H1 (cell line): ENCODE data around the gene TTC24. TPM values are rescaled to one million over a fixed set of nuclear protein-coding genes. Genes with fewer than 3 reads are reported as not detected.

ENCODE experiments used
- CTCF ChIA-PET: fragments of 300-600 bp; sonication (Branson Sonifier 250); formaldehyde crosslinking; loops from one replicate; lab custom pipeline; 2021; ENCODE audit not compliant: partially characterized antibody; lab: Charles Lee
- POLR2A ChIA-PET: fragments of 300-600 bp; sonication (Branson Sonifier 250); formaldehyde crosslinking; loops from one replicate; lab custom pipeline; 2021; ENCODE audit warnings: inconsistent platforms; ENCODE audit not compliant: partially characterized antibody; lab: Charles Lee
- DNase-seq, 2 experiments: peaks; one replicate each; pipeline versions ENCODE4 v3.0.0 to v3.0.0-alpha.2; 2010 to 2022; ENCODE audit warnings: low spot score in 2 of 2, low read depth in 1 of 2, mixed read lengths in 1 of 2
- FAIRE-seq: peaks from 2 replicates; lab custom pipeline; 2011; peaks lifted over from hg19 to GRCh38; lab: Jason Lieb, UNC
- H2AFZ ChIP-seq: 2 replicates; pipeline ENCODE4 v1.8.1; 2012; ENCODE audit warnings: low read length, inconsistent platforms
- H2AK5ac ChIP-seq: 2 replicates; pipeline ENCODE4 v1.6.1; 2013; ENCODE audit warnings: low read depth, low read length
- H2BK120ac ChIP-seq: replicated peaks from 2 replicates; pipeline ENCODE3; 2013; ENCODE audit warnings: low read depth, low read length, inconsistent platforms
- H2BK12ac ChIP-seq: 2 replicates; pipeline ENCODE4 v1.6.1; 2013; ENCODE audit warnings: low read depth, low read length
- H2BK15ac ChIP-seq: 2 replicates; pipeline ENCODE4 v1.6.1; 2013; ENCODE audit warnings: low read length
- H2BK20ac ChIP-seq: 2 replicates; pipeline ENCODE4 v1.6.1; 2013; ENCODE audit warnings: low read length
- H2BK5ac ChIP-seq: 2 replicates; pipeline ENCODE4 v1.6.1; 2013; ENCODE audit warnings: low read depth, low read length
- H3K14ac ChIP-seq: 2 replicates; pipeline ENCODE4 v1.6.1; 2013; ENCODE audit warnings: inconsistent platforms; ENCODE audit not compliant: insufficient read length
- H3K18ac ChIP-seq: 2 replicates; pipeline ENCODE4 v1.6.1; 2013; ENCODE audit warnings: low read length; ENCODE audit errors: extremely low read depth
- H3K23ac ChIP-seq: 2 replicates; pipeline ENCODE4 v1.6.1; 2013; ENCODE audit warnings: inconsistent platforms; ENCODE audit not compliant: insufficient read length
- H3K23me2 ChIP-seq: 2 replicates; pipeline ENCODE4 v1.6.1; 2013; ENCODE audit warnings: low read depth, low read length
- H3K27ac ChIP-seq: 2 replicates; pipeline ENCODE4 v1.6.1; 2011; ENCODE audit warnings: low read depth, low read length, inconsistent platforms
- H3K27me3 ChIP-seq, 4 experiments: replicated peaks in 1 of 4; 1 replicate in 1 of 4; 2 replicates in 3 of 4; pipeline versions ENCODE4 v1.6.1 to v1.8.1; 2011 to 2013; ENCODE audit warnings: low read length in 3 of 4, mild to moderate bottlenecking in 3 of 4, inconsistent platforms in 2 of 4, mixed read lengths in 2 of 4, moderate library complexity in 1 of 4; ENCODE audit not compliant: control insufficient read depth in 3 of 4, insufficient read depth in 3 of 4; ENCODE audit errors: extremely low read depth in 1 of 4
- H3K36me3 ChIP-seq, 4 experiments: 2 replicates each; pipeline versions ENCODE4 v1.6.1 to v1.8.1; 2011 to 2013; ENCODE audit warnings: mild to moderate bottlenecking in 4 of 4, low read length in 3 of 4, moderate library complexity in 2 of 4, control low read depth in 1 of 4, inconsistent platforms in 1 of 4; ENCODE audit not compliant: insufficient read depth in 4 of 4, control insufficient read depth in 2 of 4
- H3K4ac ChIP-seq: replicated peaks from 2 replicates; pipeline ENCODE3; 2013; ENCODE audit warnings: low read length, low read depth, mixed read lengths, inconsistent platforms; ENCODE audit not compliant: insufficient read length
- H3K4me1 ChIP-seq, 4 experiments: replicated peaks in 1 of 4; 1 replicate in 1 of 4; 2 replicates in 3 of 4; pipeline versions ENCODE4 v1.6.1 to v1.8.1; 2011 to 2013; ENCODE audit warnings: low read length in 3 of 4, inconsistent platforms in 2 of 4, mixed read lengths in 1 of 4; ENCODE audit not compliant: insufficient read depth in 4 of 4, control insufficient read depth in 3 of 4
- H3K4me2 ChIP-seq, 2 experiments: 2 replicates each; pipeline versions ENCODE4 v1.6.1 to v1.8.1; 2011 to 2013; ENCODE audit warnings: low read depth in 2 of 2, low read length in 2 of 2, control low read depth in 1 of 2, inconsistent platforms in 1 of 2, mild to moderate bottlenecking in 1 of 2; ENCODE audit not compliant: insufficient read depth in 1 of 2
- H3K4me3 ChIP-seq, 4 experiments: fragments of 200-600, 300-600 bp in 1 of 4; sonication (generic), shearing (Covaris generic), sonication (Bioruptor Twin) in 1 of 4; 2 replicates each; pipeline versions ENCODE4 v1.5.1 to v1.8.1; 2011 to 2016; ENCODE audit warnings: low read length in 4 of 4, low read depth in 3 of 4, control low read depth in 2 of 4, inconsistent platforms in 2 of 4, mild to moderate bottlenecking in 2 of 4, mixed read lengths in 1 of 4, moderate library complexity in 1 of 4; ENCODE audit not compliant: insufficient read depth in 2 of 4; ENCODE audit errors: extremely low read depth in 1 of 4
- H3K56ac ChIP-seq: replicated peaks from 2 replicates; pipeline ENCODE3; 2013; ENCODE audit warnings: low read depth, mild to moderate bottlenecking, mixed read lengths, low read length, inconsistent platforms; ENCODE audit not compliant: insufficient read length
- H3K79me1 ChIP-seq: 2 replicates; pipeline ENCODE4 v1.6.1; 2013; ENCODE audit warnings: low read depth, low read length, control low read depth
- H3K79me2 ChIP-seq, 2 experiments: 2 replicates each; pipeline versions ENCODE4 v1.6.1 to v1.8.1; 2012 to 2013; ENCODE audit warnings: low read length in 2 of 2, mild to moderate bottlenecking in 2 of 2, inconsistent platforms in 1 of 2; ENCODE audit not compliant: insufficient read depth in 2 of 2, control insufficient read depth in 1 of 2
- H3K9ac ChIP-seq, 4 experiments: replicated peaks in 1 of 4; 1 replicate in 1 of 4; 2 replicates in 3 of 4; pipeline versions ENCODE4 v1.6.1 to v1.8.1; 2011 to 2013; ENCODE audit warnings: low read depth in 3 of 4, low read length in 3 of 4, control low read depth in 2 of 4, mild to moderate bottlenecking in 2 of 4, moderate library complexity in 2 of 4, inconsistent platforms in 1 of 4; ENCODE audit errors: extremely low read depth in 1 of 4
- H3K9me3 ChIP-seq, 2 experiments: 2 replicates each; pipeline versions ENCODE4 v1.6.1 to v1.8.1; 2012 to 2013; ENCODE audit warnings: mild to moderate bottlenecking in 2 of 2, moderate library complexity in 2 of 2, control low read depth in 1 of 2, inconsistent platforms in 1 of 2, low read depth in 1 of 2, low read length in 1 of 2, mixed read lengths in 1 of 2; ENCODE audit not compliant: insufficient read depth in 2 of 2
- H4K20me1 ChIP-seq, 2 experiments: replicated peaks in 1 of 2; 2 replicates each; pipeline versions ENCODE3 to v1.8.1; 2011 to 2013; ENCODE audit warnings: inconsistent platforms in 2 of 2, low read length in 2 of 2, mild to moderate bottlenecking in 1 of 2; ENCODE audit not compliant: insufficient read depth in 2 of 2, control insufficient read depth in 1 of 2
- H4K5ac ChIP-seq: 2 replicates; pipeline ENCODE4 v1.6.1; 2013; ENCODE audit warnings: low read length, low read depth, mixed read lengths, inconsistent platforms; ENCODE audit not compliant: insufficient read length
- H4K8ac ChIP-seq: 2 replicates; pipeline ENCODE4 v1.8.0; 2013; ENCODE audit warnings: mild to moderate bottlenecking, moderate library complexity, low read length, inconsistent platforms; ENCODE audit not compliant: insufficient read depth; ENCODE audit errors: extremely low read depth
- H4K91ac ChIP-seq: replicated peaks from 2 replicates; pipeline ENCODE3; 2013; ENCODE audit warnings: low read length, mixed read lengths, inconsistent platforms; ENCODE audit not compliant: insufficient read length
- JUND ChIP-seq: IDR thresholded peaks from 2 replicates; pipeline ENCODE4 v1.6.1; 2011; ENCODE audit warnings: mild to moderate bottlenecking, improper control_type of control experiment, low read length
- TAF7 ChIP-seq: optimal IDR thresholded peaks from 2 replicates; pipeline ENCODE3; 2011; ENCODE audit warnings: low read depth, mild to moderate bottlenecking, inconsistent platforms, low read length, moderate library complexity, borderline replicate concordance
- WGBS, 2 experiments: shearing (Covaris generic) in 1 of 2; methylation state at CpG; one replicate each; pipeline versions ENCODE4 v1.1.6 to v1.1.7; 2013 to 2015; ENCODE audit warnings: low lambda C conversion rate in 2 of 2, mixed read lengths in 2 of 2, inconsistent platforms in 1 of 2, low coverage in 1 of 2, missing lambda C conversion rate in 1 of 2; ENCODE audit not compliant: insufficient replicate concordance in 2 of 2, insufficient coverage in 1 of 2, insufficient read length in 1 of 2; ENCODE audit errors: extremely low coverage in 1 of 2, missing lambda C conversion rate in 1 of 2; 5-methylcytosine and 5-hydroxymethylcytosine counted together
- polyA plus RNA-seq, 7 experiments: library from polyadenylated mRNA; depleted of rRNA in 3 of 7; stranded (reverse) in 5 of 7; unstranded in 2 of 7; fragments of >200 nt in 5 of 7; fragments of 200-250 nt in 2 of 7; gene quantifications; 1 replicate in 5 of 7; 2 replicates in 1 of 7; 4 replicates in 1 of 7; pipeline versions ENCODE4 v1.2.1 to v1.2.3, GENCODE V29; 2011 to 2013; ENCODE audit warnings: missing spikeins in 2 of 7, mixed read lengths in 2 of 7
- total RNA-seq: library from RNA; stranded (reverse); fragmentation: NEBNext Ultra II Directional; extraction: Animal tissue kit (Norgen Biotek cat#: 25700); gene quantifications from 2 replicates; pipeline ENCODE4 v1.2.1, GENCODE V29; 2021

The TTC24 gene
- total and polyA plus RNA-seq, 2 of the 8 experiments (the other 6 are each of a cell fraction or from before 2014, with no cell fraction given): 0.08 TPM; not detected in 1

DNA sequence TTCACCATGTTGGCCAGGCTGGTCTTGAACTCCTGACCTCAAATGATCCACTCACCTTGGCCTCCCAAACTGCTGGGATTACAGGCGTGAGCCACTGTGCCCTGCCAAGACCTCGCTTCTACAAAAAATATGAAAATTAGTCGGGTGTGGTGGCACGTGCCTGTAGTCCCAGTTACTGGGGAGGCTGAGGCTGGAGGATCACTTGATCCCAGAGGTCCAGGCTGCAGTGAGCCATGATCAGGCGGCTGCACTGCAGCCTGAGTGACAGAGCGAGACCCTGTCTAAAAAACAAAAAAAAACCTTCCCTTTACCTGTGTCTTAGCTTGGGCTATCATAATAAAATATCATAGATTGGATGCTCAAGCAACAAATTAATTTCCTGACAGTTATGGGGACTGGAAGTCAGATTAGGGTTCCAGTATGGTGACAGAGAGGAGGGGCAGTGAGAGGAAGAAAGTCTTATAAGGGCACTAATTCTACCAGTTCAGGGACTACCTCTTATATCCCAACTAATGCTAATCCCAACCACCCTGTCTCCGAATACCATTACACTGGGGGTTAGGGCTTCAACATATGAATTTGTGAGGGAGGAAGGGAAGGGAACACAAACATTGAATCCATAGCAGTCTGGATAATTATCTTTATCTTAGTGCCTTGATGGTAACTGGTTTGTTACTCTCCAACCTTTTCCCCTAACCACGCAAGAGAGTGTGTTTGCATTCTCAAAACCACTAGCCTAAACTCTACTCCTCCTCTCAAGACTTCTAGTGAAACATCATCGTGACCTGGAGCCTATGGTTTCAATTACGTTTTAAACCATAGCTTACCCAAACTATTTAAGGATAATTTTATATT is 11.0 kb downstream of the TTC24 start:
- TF ChIP-seq JUND (no peak), TAF7 (peak; percentile 70)
- TF ChIP-seq, all 59 proteins: peak for 1
- no peaks in the 10 kb centered on the region for H3K79me2 ChIP-seq
- H3K18ac ChIP-seq: no peak overlapping the region
- peaks cover 0 to 10% (median 2%) of the 10 kb centered on the region in 4 experiments; a peak in 4 of 7 replicates for H3K4me1 ChIP-seq
- H2AFZ ChIP-seq: no peak overlapping the region
- peak overlapping the region; percentile 68 to 87 for H3K4me2 ChIP-seq
- FAIRE-seq (no peak), DNase-seq (no peak)
- no peak overlapping the region for H3K9ac ChIP-seq
- H3K9me3 ChIP-seq: no peaks in the 10 kb centered on the region
- no peak overlapping the region for H2BK120ac ChIP-seq
- peaks cover 10% of the 10 kb centered on the region for H3K23me2 ChIP-seq
- H3K4ac ChIP-seq: no peak overlapping the region
- peak overlapping the region in 2 of 4 experiments; percentile 76 to 86; a peak in 5 of 8 replicates for H3K4me3 ChIP-seq
- H2BK5ac ChIP-seq: no peak overlapping the region
- no peaks in the 10 kb centered on the region for H3K27me3 ChIP-seq
- no peak overlapping the region for H3K27ac ChIP-seq
- H2BK15ac ChIP-seq: no peak overlapping the region
- peaks cover 0 to 5% of the 10 kb centered on the region in 2 experiments for H4K20me1 ChIP-seq
- 87% methylated on average over 10 of the region's 10 CpGs; no CpG with 5 or more reads in 1 of the 2 experiments for WGBS, 2 experiments
- no peak overlapping the region for H2BK12ac ChIP-seq
- ChIA-PET CTCF (interaction anchor here (0.7 to 5.3 kb wide), 16 partner anchors 10 to 205 kb away, joined by 3 to 45 read pairs (median 4); partner anchors contain the start of genes GPATCH4 and HAPLN2), POLR2A (interaction anchor here (0.8 to 5.1 kb wide), 24 partner anchors 8 to 177 kb away, joined by 3 to 66 read pairs (median 5); partner anchors contain the start of genes GPATCH4, MEF2D, PRCC and TTC24)
- H3K79me1 ChIP-seq: 0 out of 2 replicates have a peak, but pooled peaks cover 2% of the 10 kb centered on the region
- no peak overlapping the region for H3K23ac ChIP-seq
- H2BK20ac ChIP-seq: no peak overlapping the region
- no peak overlapping the region for H2AK5ac ChIP-seq
- peak overlapping the region; percentile 5 for H4K91ac ChIP-seq
- H4K5ac ChIP-seq: no peak overlapping the region
- peaks cover 6 to 24% (median 13%) of the 10 kb centered on the region in 4 experiments for H3K36me3 ChIP-seq
- H3K14ac ChIP-seq: no peak overlapping the region
- no peak overlapping the region for H4K8ac ChIP-seq
- H3K56ac ChIP-seq: no peak overlapping the region
